Measurements from ENCODE around the gene DDB1. TPM values are rescaled to one million over a fixed set of nuclear protein-coding genes. Genes with fewer than 3 reads are reported as not detected.

DDB1 gene
- total RNA-seq, 5 donors from 2014 or later (not counting 1 experiment from before 2014, with no cell fraction given): 165 to 186 (median 176) TPM

DNA sequence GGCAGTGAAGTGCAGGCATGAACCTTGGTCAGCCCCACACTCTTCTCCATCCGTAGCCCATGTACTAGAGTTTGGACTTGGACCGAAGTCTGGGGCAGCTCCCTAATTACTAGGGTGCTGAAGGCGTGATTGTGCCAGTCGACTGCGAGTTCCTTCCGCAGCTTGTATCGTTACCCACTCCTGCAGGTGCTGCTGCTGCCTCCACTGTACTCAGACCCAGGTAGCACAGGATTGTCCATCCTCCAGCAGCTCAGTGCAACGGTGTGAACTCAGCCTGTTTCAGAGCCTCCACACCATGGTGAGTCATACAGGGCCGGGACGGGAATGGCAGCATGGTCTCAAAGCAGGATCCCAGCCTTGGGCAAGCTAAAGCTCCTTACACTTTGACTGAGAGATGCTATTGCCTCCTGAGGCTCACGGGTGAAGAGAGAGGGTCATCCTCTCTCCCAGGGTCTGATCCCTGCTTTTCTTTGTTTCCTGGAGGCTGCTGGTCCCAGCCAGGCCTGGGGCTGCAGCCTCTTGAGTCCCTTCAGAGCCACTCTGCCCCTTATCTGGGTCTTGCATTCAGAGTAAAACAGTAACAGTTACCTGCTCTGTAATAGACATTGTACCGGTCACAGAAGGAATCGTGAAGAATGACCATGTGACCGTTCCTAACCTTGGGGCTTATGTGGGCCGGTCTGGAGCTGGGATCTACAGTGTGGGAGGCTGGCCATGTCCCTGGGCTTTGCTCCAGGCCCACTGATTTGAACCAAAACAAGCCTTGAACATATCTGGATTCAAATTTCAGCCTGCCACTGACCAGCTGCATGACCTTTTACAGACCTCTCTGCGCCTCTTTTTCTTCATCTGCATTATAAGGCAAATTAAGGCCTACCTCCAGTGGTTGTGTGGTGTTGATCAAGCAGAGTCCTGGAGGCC is 1.8 kb upstream of the DDB1 start:
- POLR2A ChIA-PET: interaction anchor here in 1 of 2 donors (0.5 kb wide), 2 partner anchors 15 to 54 kb away, joined by 3 to 5 read pairs; no protein-coding TSS in a partner anchor
- Histone ChIP-seq H3K4me3 (ENCODE audit: control insufficient read depth in 1 of 2, extremely low read depth in 1 of 2, low read length in 1 of 2) (no peak overlapping the region), H3K27me3 (replicated peaks in 1 of 2; ENCODE audit: control insufficient read depth in 2 of 2, extremely low read depth in 1 of 2, insufficient read depth in 2 of 2, low read length in 1 of 2) (no peaks in the 10 kb centered on the region), H3K9me3 (no peaks in the 10 kb centered on the region), H3K36me3 (ENCODE audit: control insufficient read depth in 2 of 2, extremely low read depth in 1 of 2, insufficient read depth in 1 of 2, low read length in 1 of 2) (peaks cover under 1 to 15% of the 10 kb centered on the region in 2 donors), H3K4me1 (ENCODE audit: control insufficient read depth in 1 of 2, extremely low read depth in 1 of 2, insufficient read depth in 2 of 2, low read length in 2 of 2) (peaks cover 22 to 46% of the 10 kb centered on the region in 2 experiments), H3K27ac (ENCODE audit: low read length) (peak overlapping the region; percentile 2)
- peaks cover 17% of the 10 kb centered on the region for H3K36me3 Mint-ChIP-seq
- WGBS (ENCODE audit: insufficient coverage): 95% methylated on average over 14 of the region's 16 CpGs
- peak overlapping the region; percentile 92 to 94 (median 92) for H3K4me3 Mint-ChIP-seq
- DNase-seq: peak in 1 of 35 experiments; percentile 14
- no peak for ATAC-seq (replicated peaks in 1 of 4)
- CTCF ChIA-PET: interaction anchor here (0.6 to 2.5 kb wide), 7 partner anchors 27 to 115 kb away, joined by 3 to 23 read pairs (median 9); partner anchors contain the start of genes CYB561A3 (in 1 of the 2), TMEM138 (in 1 of the 2) and TMEM216 (in 1 of the 2)
- no peaks in the 10 kb centered on the region for H3K27me3 Mint-ChIP-seq
- H3K4me1 Mint-ChIP-seq: peaks cover 49 to 52% (median 50%) of the 10 kb centered on the region in 3 donors
- H3K9me3 Mint-ChIP-seq: no peaks in the 10 kb centered on the region
- peak overlapping the region; percentile 97 to 99 for H3K27ac Mint-ChIP-seq

DNA sequence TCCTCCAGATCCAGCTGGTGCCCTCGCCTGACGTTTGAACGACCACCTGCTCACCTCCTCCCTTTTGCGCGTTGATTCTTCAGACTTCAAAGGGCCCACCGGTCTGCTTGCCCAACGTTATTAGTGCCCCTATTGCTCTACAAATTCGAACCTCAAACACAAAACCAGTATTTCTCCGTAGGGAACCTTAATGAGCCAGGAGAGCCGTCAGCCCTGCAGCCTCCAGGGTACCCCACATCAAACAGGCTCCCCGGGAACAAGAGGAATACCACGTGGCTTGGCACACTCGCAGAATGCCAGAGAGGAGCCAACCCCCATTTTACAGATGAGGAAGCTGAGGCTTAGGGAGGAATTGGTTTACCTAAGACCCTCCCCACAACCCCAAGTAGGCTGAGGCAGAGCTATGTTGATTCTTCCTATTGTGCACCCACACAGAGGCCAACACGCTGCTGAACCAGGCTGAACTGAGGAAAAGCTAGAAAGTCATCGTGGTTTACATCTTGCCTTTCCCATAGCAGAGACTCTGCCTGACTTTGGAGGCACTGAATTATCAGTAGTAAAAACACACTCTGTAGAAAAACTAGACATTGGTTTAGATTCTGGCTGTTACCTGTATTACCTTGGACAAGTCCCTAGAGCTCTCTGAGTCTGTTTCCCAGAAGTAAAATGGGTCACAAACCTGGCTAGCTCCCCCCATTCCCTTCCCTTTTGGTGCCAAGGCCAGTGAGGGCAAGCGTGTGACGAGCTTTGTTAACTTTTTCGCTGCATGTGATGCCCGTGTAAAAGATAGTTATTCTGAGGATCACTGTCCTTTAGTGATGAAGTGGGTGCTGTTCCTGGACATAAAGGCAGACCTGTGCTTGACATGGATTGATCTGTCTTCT is 887 bp upstream of the DDB1 start:
- H3K9me3 ChIP-seq: no peaks in the 10 kb centered on the region
- Mint-ChIP-seq H3K27me3 (no peaks in the 10 kb centered on the region), H3K4me1 (peaks cover 56 to 60% (median 57%) of the 10 kb centered on the region in 3 donors), H3K27ac (peak overlapping the region; percentile 97 to 99), H3K9me3 (no peaks in the 10 kb centered on the region), H3K4me3 (peak overlapping the region; percentile 92 to 94 (median 92)), H3K36me3 (peaks cover 20% of the 10 kb centered on the region)
- peak overlapping the region; percentile 74 to 83 for H3K4me3 ChIP-seq (ENCODE audit: control insufficient read depth in 1 of 2, extremely low read depth in 1 of 2, low read length in 1 of 2)
- peaks cover 22 to 46% of the 10 kb centered on the region in 2 experiments for H3K4me1 ChIP-seq (ENCODE audit: control insufficient read depth in 1 of 2, extremely low read depth in 1 of 2, insufficient read depth in 2 of 2, low read length in 2 of 2)
- POLR2A ChIA-PET: interaction anchor here (0.5 to 1.3 kb wide), 5 partner anchors 14 to 677 kb away, joined by 3 to 7 read pairs (median 4); partner anchors contain the start of gene TMEM138 (in 1 of the 2)
- 0% methylated on average over 8 of the region's 19 CpGs for WGBS (ENCODE audit: insufficient coverage)
- CTCF ChIA-PET: interaction anchor here (0.5 to 2.5 kb wide), 7 partner anchors 28 to 68 kb away, joined by 3 to 17 read pairs (median 4); partner anchors contain the start of genes CYB561A3 (in 1 of the 2), TMEM138 (in 1 of the 2) and TMEM216 (in 1 of the 2)
- no peaks in the 10 kb centered on the region for H3K27me3 ChIP-seq (replicated peaks in 1 of 2; ENCODE audit: control insufficient read depth in 2 of 2, extremely low read depth in 1 of 2, insufficient read depth in 2 of 2, low read length in 1 of 2)
- peak overlapping the region; percentile 85 for H3K27ac ChIP-seq (ENCODE audit: low read length)
- no peak for ATAC-seq (replicated peaks in 1 of 4)
- H3K36me3 ChIP-seq (ENCODE audit: control insufficient read depth in 2 of 2, extremely low read depth in 1 of 2, insufficient read depth in 1 of 2, low read length in 1 of 2): peaks cover 8 to 16% of the 10 kb centered on the region in 2 donors
- DNase-seq: peak in 1 of 35 experiments; percentile 4

- Histone ChIP-seq H3K4me3 (ENCODE audit: control insufficient read depth in 1 of 2, extremely low read depth in 1 of 2, low read length in 1 of 2) (peak overlapping the region; percentile 74 to 83), H3K27me3 (replicated peaks in 1 of 2; ENCODE audit: control insufficient read depth in 2 of 2, extremely low read depth in 1 of 2, insufficient read depth in 2 of 2, low read length in 1 of 2) (no peaks in the 10 kb centered on the region), H3K36me3 (ENCODE audit: control insufficient read depth in 2 of 2, extremely low read depth in 1 of 2, insufficient read depth in 1 of 2, low read length in 1 of 2) (peaks cover 8 to 29% of the 10 kb centered on the region in 2 donors), H3K4me1 (ENCODE audit: control insufficient read depth in 1 of 2, extremely low read depth in 1 of 2, insufficient read depth in 2 of 2, low read length in 2 of 2) (peaks cover 22 to 46% of the 10 kb centered on the region in 2 experiments), H3K9me3 (no peaks in the 10 kb centered on the region), H3K27ac (ENCODE audit: low read length) (peak overlapping the region; percentile 58)
- Mint-ChIP-seq H3K4me1 (peaks cover 60 to 67% (median 67%) of the 10 kb centered on the region in 3 donors), H3K9me3 (no peaks in the 10 kb centered on the region), H3K27ac (peak overlapping the region; percentile 79 to 84), H3K36me3 (peaks cover 30% of the 10 kb centered on the region), H3K4me3 (peak overlapping the region; percentile 92 to 94 (median 92)), H3K27me3 (no peaks in the 10 kb centered on the region)
- peak in 7 of 35 experiments; percentile 2 to 11 (median 5) for DNase-seq
- ChIA-PET CTCF (interaction anchor here in 1 of 2 donors (0.7 kb wide), 1 partner anchor 61 kb away, joined by 3 read pairs; no protein-coding TSS in a partner anchor), POLR2A (interaction anchor here in 1 of 2 donors (1.1 kb wide), 1 partner anchor 98 kb away, joined by 4 read pairs; the partner anchor contains the start of genes CPSF7 and SDHAF2)
- WGBS (ENCODE audit: insufficient coverage): 2% methylated on average over 24 of the region's 24 CpGs
- no peak for ATAC-seq (replicated peaks in 1 of 4)
Observed at GRCh38 chr11:61332281-61332796, 566 bp downstream of the DDB1 start.

DNA sequence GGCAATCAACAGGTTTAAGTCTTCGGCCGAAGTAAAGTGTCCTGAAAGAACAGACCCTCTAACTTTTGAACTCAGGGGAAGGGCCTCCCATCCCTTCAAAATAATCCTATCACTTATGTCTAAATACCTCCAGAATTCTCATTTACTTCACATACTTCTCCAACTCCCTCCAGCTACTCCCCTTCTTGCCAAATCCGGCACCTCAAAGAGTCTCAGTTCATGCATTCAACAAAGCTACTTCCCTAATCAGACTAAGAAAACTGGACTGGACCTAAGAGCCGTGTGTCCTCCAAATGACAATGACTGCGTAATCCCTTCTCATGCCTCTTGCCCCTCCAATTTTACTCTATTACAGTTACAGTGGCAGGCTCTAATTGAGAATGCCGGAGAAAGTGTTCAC is 1.3 kb downstream of the DDB1 start:
- 81% methylated on average over 5 of the region's 6 CpGs for WGBS (ENCODE audit: insufficient coverage)
- Histone ChIP-seq H3K36me3 (ENCODE audit: control insufficient read depth in 2 of 2, extremely low read depth in 1 of 2, insufficient read depth in 1 of 2, low read length in 1 of 2) (peaks cover 8 to 35% of the 10 kb centered on the region in 2 donors), H3K9me3 (no peaks in the 10 kb centered on the region), H3K27ac (ENCODE audit: low read length) (no peak overlapping the region), H3K4me3 (ENCODE audit: control insufficient read depth in 1 of 2, extremely low read depth in 1 of 2, low read length in 1 of 2) (peak overlapping the region; percentile 6 to 83), H3K27me3 (replicated peaks in 1 of 2; ENCODE audit: control insufficient read depth in 2 of 2, extremely low read depth in 1 of 2, insufficient read depth in 2 of 2, low read length in 1 of 2) (no peaks in the 10 kb centered on the region), H3K4me1 (ENCODE audit: control insufficient read depth in 1 of 2, extremely low read depth in 1 of 2, insufficient read depth in 2 of 2, low read length in 2 of 2) (peaks cover 22 to 45% of the 10 kb centered on the region in 2 experiments)
- DNase-seq (no peak), ATAC-seq (replicated peaks in 1 of 4) (no peak)
- Mint-ChIP-seq H3K4me1 (peaks cover 55 to 67% (median 63%) of the 10 kb centered on the region in 3 donors), H3K4me3 (peak overlapping the region; percentile 92 to 94 (median 92)), H3K27ac (peak overlapping the region; percentile 79 to 84), H3K9me3 (no peaks in the 10 kb centered on the region), H3K36me3 (peaks cover 30% of the 10 kb centered on the region), H3K27me3 (no peaks in the 10 kb centered on the region)
- ChIA-PET CTCF (interaction anchor here in 1 of 2 donors (0.7 kb wide), 1 partner anchor 61 kb away, joined by 3 read pairs; no protein-coding TSS in a partner anchor), POLR2A (interaction anchor here in 1 of 2 donors (1.1 kb wide), 1 partner anchor 98 kb away, joined by 4 read pairs; the partner anchor contains the start of genes CPSF7 and SDHAF2)

GRCh38 chr11:61329871-61330270 is 3.0 kb downstream of the DDB1 start:
- Mint-ChIP-seq H3K27me3 (no peaks in the 10 kb centered on the region), H3K36me3 (peaks cover 47% of the 10 kb centered on the region), H3K9me3 (no peaks in the 10 kb centered on the region), H3K27ac (no peak overlapping the region), H3K4me3 (no peak overlapping the region), H3K4me1 (peaks cover 48 to 61% (median 59%) of the 10 kb centered on the region in 3 donors)
- Histone ChIP-seq H3K4me3 (ENCODE audit: control insufficient read depth in 1 of 2, extremely low read depth in 1 of 2, low read length in 1 of 2) (no peak overlapping the region), H3K27ac (ENCODE audit: low read length) (no peak overlapping the region), H3K36me3 (ENCODE audit: control insufficient read depth in 2 of 2, extremely low read depth in 1 of 2, insufficient read depth in 1 of 2, low read length in 1 of 2) (peaks cover 8 to 52% of the 10 kb centered on the region in 2 donors), H3K4me1 (ENCODE audit: control insufficient read depth in 1 of 2, extremely low read depth in 1 of 2, insufficient read depth in 2 of 2, low read length in 2 of 2) (peaks cover 22 to 33% of the 10 kb centered on the region in 2 experiments), H3K9me3 (no peaks in the 10 kb centered on the region), H3K27me3 (replicated peaks in 1 of 2; ENCODE audit: control insufficient read depth in 2 of 2, extremely low read depth in 1 of 2, insufficient read depth in 2 of 2, low read length in 1 of 2) (no peaks in the 10 kb centered on the region)
- DNase-seq (no peak), ATAC-seq (replicated peaks in 1 of 4) (no peak)
- 96% methylated on average over 4 of the region's 4 CpGs for WGBS (ENCODE audit: insufficient coverage)
- CTCF ChIA-PET: interaction anchor here (0.8 to 1.2 kb wide), 2 partner anchors 97 to 110 kb away, joined by 3 to 4 read pairs; no protein-coding TSS in a partner anchor
- POLR2A ChIA-PET: interaction anchor here in 1 of 2 donors (0.6 kb wide), 1 partner anchor 65 kb away, joined by 3 read pairs; no protein-coding TSS in a partner anchor
